OCI-LY1 (cell line): ENCODE results near the gene P4HA1.

ENCODE experiments used
- H2AFZ ChIP-seq: fragments of 200-600 bp; sonication (generic), shearing (Covaris generic); 2 replicates; pipeline ENCODE4 v1.6.0; 2014; ENCODE audit warnings: antibody characterized with exemption, mild to moderate bottlenecking, low read length
- H3F3A ChIP-seq: fragments of 200-600 bp; sonication (generic), shearing (Covaris generic); 2 replicates; pipeline ENCODE4 v1.6.0; 2014; ENCODE audit warnings: mild to moderate bottlenecking, antibody characterized with exemption, low read length, moderate library complexity; ENCODE audit not compliant: insufficient read depth
- H3K27ac ChIP-seq: fragments of 200-600 bp; sonication (generic); 2 replicates; pipeline ENCODE4 v1.5.1; 2014; ENCODE audit warnings: low read length, mixed run types, mild to moderate bottlenecking, low read depth; ENCODE audit not compliant: poor library complexity, severe bottlenecking
- H3K27me3 ChIP-seq: fragments of 200-600 bp; sonication (generic); 2 replicates; pipeline ENCODE4 v1.6.0; 2014; ENCODE audit warnings: antibody characterized with exemption, mild to moderate bottlenecking, low read length, moderate library complexity; ENCODE audit not compliant: insufficient read depth
- H3K36me3 ChIP-seq: fragments of 200-600 bp; sonication (generic); 2 replicates; pipeline ENCODE4 v1.6.1; 2014; ENCODE audit warnings: mild to moderate bottlenecking, antibody characterized with exemption, low read length, moderate library complexity, mixed read lengths; ENCODE audit not compliant: insufficient read depth
- H3K4me1 ChIP-seq: fragments of 200-600 bp; sonication (generic); 2 replicates; pipeline ENCODE4 v1.5.1; 2014; ENCODE audit warnings: mild to moderate bottlenecking, low read length, moderate library complexity; ENCODE audit not compliant: insufficient read depth, severe bottlenecking
- H3K4me2 ChIP-seq: fragments of 200-600 bp; sonication (generic), shearing (Covaris generic); 2 replicates; pipeline ENCODE4 v1.6.1; 2014; ENCODE audit warnings: low read length
- H3K4me3 ChIP-seq: fragments of 200-600 bp; sonication (generic); 2 replicates; pipeline ENCODE4 v1.5.1; 2014; ENCODE audit warnings: low read length, low read depth, mild to moderate bottlenecking, mixed read lengths; ENCODE audit not compliant: poor library complexity, severe bottlenecking
- H3K79me2 ChIP-seq: fragments of 200-600 bp; shearing (Covaris generic); 2 replicates; pipeline ENCODE4 v1.6.1; 2016; ENCODE audit warnings: mixed run types, low read length, mixed read lengths; ENCODE audit not compliant: insufficient read depth
- H3K9ac ChIP-seq: fragments of 200-600 bp; sonication (generic), shearing (Covaris generic); 2 replicates; pipeline ENCODE4 v1.6.1; 2014; ENCODE audit warnings: mild to moderate bottlenecking, low read length, mixed read lengths
- H3K9me2 ChIP-seq: fragments of 200-600 bp; sonication (generic), shearing (Covaris generic); 2 replicates; pipeline ENCODE4 v1.6.1; 2014; ENCODE audit warnings: low read depth, mild to moderate bottlenecking, low read length, mixed read lengths
- H3K9me3 ChIP-seq: fragments of 200-600 bp; shearing (Covaris generic); 2 replicates; pipeline ENCODE4 v1.6.1; 2014; ENCODE audit warnings: low read length, mixed read lengths
- H4K20me1 ChIP-seq: fragments of 200-600 bp; sonication (generic), shearing (Covaris generic); 2 replicates; pipeline ENCODE4 v1.6.0; 2016; ENCODE audit warnings: mild to moderate bottlenecking, low read length; ENCODE audit not compliant: insufficient read depth
- EZH2 ChIP-seq: fragments of 200-600 bp; sonication (generic), shearing (Covaris generic); IDR thresholded peaks from 2 replicates; pipeline ENCODE4 v1.8.0; 2017; ENCODE audit warnings: borderline replicate concordance, mixed run types, mild to moderate bottlenecking, antibody characterized with exemption, low read length, moderate library complexity, mixed read lengths
- TF ChIP-seq, protein P1 (sequence below): fragments of 200-600 bp; sonication (generic), shearing (Covaris generic); IDR thresholded peaks from 2 replicates; pipeline ENCODE4 v1.5.1; 2017; ENCODE audit warnings: mild to moderate bottlenecking, antibody characterized with exemption, low read length, moderate library complexity, mixed read lengths

P4HA1 gene

DNA sequence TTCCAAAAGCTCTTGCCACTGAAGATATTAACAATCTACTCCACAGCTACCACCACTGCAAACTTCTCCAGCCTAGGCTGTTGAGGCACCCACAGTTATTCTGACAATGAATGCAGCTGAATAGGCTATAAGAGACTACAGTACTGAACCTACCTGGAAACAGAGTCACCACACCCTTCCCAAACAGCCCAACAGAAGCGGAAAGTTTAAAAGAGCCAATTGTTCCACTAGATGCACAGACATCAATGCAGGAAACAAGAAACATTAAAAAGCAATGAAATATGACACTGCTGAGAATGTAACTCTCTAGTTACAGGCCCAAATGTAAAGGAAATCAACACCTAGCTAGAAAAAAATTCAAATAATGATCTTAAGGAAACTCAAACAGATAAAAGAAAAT is 77.6 kb downstream of the P4HA1 start:
- Histone ChIP-seq H3K9ac (no peak overlapping the region), H4K20me1 (no peaks in the 10 kb centered on the region), H2AFZ (no peak overlapping the region), H3K27ac (no peak overlapping the region), H3K4me3 (no peak overlapping the region), H3K36me3 (peaks cover 57% of the 10 kb centered on the region), H3K9me2 (no peaks in the 10 kb centered on the region), H3K4me2 (no peak overlapping the region), H3K79me2 (no peaks in the 10 kb centered on the region), H3K9me3 (no peaks in the 10 kb centered on the region), H3F3A (no peaks in the 10 kb centered on the region), H3K27me3 (no peaks in the 10 kb centered on the region), H3K4me1 (no peaks in the 10 kb centered on the region)
- TF ChIP-seq, protein P1, sequence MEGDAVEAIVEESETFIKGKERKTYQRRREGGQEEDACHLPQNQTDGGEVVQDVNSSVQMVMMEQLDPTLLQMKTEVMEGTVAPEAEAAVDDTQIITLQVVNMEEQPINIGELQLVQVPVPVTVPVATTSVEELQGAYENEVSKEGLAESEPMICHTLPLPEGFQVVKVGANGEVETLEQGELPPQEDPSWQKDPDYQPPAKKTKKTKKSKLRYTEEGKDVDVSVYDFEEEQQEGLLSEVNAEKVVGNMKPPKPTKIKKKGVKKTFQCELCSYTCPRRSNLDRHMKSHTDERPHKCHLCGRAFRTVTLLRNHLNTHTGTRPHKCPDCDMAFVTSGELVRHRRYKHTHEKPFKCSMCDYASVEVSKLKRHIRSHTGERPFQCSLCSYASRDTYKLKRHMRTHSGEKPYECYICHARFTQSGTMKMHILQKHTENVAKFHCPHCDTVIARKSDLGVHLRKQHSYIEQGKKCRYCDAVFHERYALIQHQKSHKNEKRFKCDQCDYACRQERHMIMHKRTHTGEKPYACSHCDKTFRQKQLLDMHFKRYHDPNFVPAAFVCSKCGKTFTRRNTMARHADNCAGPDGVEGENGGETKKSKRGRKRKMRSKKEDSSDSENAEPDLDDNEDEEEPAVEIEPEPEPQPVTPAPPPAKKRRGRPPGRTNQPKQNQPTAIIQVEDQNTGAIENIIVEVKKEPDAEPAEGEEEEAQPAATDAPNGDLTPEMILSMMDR = no peak
- no peak for TF ChIP-seq EZH2

DNA sequence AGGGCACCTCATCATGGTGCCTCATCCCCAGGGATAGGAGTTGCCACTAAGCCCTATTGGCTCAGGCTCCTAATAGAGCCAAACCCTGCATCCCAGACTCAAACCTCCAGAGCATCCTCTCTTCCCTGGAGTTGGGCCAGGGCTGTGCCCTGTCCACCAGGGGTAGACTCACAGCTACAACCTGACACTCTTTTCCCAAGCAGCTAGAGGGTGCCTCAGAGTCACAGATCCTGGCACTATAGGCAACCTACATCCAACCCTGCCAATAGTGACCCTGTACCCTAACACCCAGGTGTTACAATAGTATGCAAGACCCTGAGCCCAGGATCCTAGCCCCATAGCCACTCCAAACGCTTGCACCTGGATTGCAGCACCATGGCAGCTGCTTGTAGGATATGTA is 78.0 kb downstream of the P4HA1 start:
- Histone ChIP-seq H3K27ac (no peak overlapping the region), H4K20me1 (no peaks in the 10 kb centered on the region), H3K36me3 (peaks cover 57% of the 10 kb centered on the region), H3K79me2 (no peaks in the 10 kb centered on the region), H3K27me3 (no peaks in the 10 kb centered on the region), H3K9ac (no peak overlapping the region), H3K4me1 (no peaks in the 10 kb centered on the region), H3K4me3 (no peak overlapping the region), H3K9me2 (no peaks in the 10 kb centered on the region), H3K4me2 (no peak overlapping the region), H3K9me3 (no peaks in the 10 kb centered on the region), H2AFZ (no peak overlapping the region), H3F3A (no peaks in the 10 kb centered on the region)
- no peak for TF ChIP-seq EZH2
- TF ChIP-seq, protein P1 = no peak

DNA sequence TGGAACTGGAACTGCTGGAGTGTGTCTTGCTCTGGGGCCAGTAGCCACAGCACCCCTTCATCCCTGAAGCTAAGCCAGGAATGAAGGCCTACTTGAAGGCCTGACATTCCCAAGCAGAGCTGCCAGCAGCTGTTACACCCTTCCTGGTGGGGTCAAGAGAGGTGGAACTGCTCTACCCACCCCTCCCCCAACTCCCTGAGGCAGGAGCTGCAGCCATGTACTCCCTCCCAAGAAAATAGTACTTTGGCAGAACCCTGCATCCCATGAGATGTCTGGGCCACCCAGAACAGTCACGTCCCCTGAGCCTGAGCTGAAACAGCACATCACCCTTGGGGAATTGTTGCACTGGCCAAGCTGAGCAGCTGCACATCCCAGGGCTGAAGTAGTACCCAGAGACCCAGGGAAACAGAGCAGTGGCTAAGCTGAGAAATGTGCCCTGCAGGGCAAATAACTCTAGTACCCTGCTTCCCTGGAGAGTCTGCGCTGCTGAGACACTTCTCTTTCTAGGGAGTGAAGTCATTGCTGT is 78.6 kb downstream of the P4HA1 start:
- H3K9me2 ChIP-seq = no peaks in the 10 kb centered on the region
- H3K27ac ChIP-seq = no peak overlapping the region
- H4K20me1 ChIP-seq = no peaks in the 10 kb centered on the region
- peaks cover 59% of the 10 kb centered on the region for H3K36me3 ChIP-seq
- no peak overlapping the region for H3K4me3 ChIP-seq
- H3K79me2 ChIP-seq = no peaks in the 10 kb centered on the region
- no peaks in the 10 kb centered on the region for H3K27me3 ChIP-seq
- no peak overlapping the region for H3K4me2 ChIP-seq
- no peak overlapping the region for H2AFZ ChIP-seq
- H3K9me3 ChIP-seq = no peaks in the 10 kb centered on the region
- no peak overlapping the region for H3K9ac ChIP-seq
- no peaks in the 10 kb centered on the region for H3K4me1 ChIP-seq
- no peaks in the 10 kb centered on the region for H3F3A ChIP-seq
- TF ChIP-seq EZH2 = no peak
- TF ChIP-seq, protein P1 = no peak
